Measurements from ENCODE around the gene TIPARP. TPM values are rescaled to one million over a fixed set of nuclear protein-coding genes. Genes with fewer than 3 reads are reported as not detected.
"Not testable (repeated sequence)": the region's sequence is repeated elsewhere in the genome, so short reads cannot be mapped to it uniquely, and the experiment has no call there.

The TIPARP gene
- total RNA-seq, 1 donor from 2014 or later, result 40.6 TPM

- TF ChIP-seq CTCF (conservative IDR thresholded peaks at IDR 0.05; ENCODE audit: low read depth, low read length), result no peak
- no peak for DNase-seq (ENCODE audit: low read depth)
- H3K4me3 ChIP-seq (ENCODE audit: low read depth, low read length), result no peak overlapping the region
Measured at GRCh38 chr3:156728267-156728985, 54.0 kb downstream of the TIPARP start.

- TF ChIP-seq CTCF (conservative IDR thresholded peaks at IDR 0.05; ENCODE audit: low read depth, low read length), result no peak
- no peak for DNase-seq (ENCODE audit: low read depth)
- H3K4me3 ChIP-seq (ENCODE audit: low read depth, low read length), result no peak overlapping the region
Measured at GRCh38 chr3:156729460-156730179, 55.2 kb downstream of the TIPARP start.

- TF ChIP-seq CTCF (conservative IDR thresholded peaks at IDR 0.05; ENCODE audit: low read depth, low read length), result no peak
- no peak overlapping the region for H3K4me3 ChIP-seq (ENCODE audit: low read depth, low read length)
- DNase-seq (ENCODE audit: low read depth), result no peak
Measured at GRCh38 chr3:156731813-156732212, 57.4 kb downstream of the TIPARP start.

DNA sequence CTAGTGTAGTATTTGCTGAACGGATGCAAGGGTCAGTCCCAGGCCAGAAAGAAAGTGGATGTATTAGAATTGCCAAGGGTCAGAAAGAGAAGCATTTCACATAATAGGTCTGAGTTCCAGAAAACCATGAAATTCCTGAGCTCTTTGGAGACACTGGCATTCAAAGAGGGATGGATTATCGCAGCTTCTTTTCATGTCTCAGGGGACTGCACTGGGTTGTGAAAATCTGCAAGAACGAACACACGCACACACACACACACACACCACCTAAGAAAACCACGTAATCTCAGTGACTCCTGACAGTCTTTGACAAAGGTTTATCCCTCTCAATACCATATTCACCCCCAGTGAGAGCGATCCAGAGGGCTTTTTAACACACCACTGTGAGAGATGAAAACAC lies 57.9 kb downstream of the TIPARP start:
- DNase-seq (ENCODE audit: low read depth), result no peak
- TF ChIP-seq CTCF (conservative IDR thresholded peaks at IDR 0.05; ENCODE audit: low read depth, low read length), result no peak
- H3K4me3 ChIP-seq (ENCODE audit: low read depth, low read length), result no peak overlapping the region

DNA sequence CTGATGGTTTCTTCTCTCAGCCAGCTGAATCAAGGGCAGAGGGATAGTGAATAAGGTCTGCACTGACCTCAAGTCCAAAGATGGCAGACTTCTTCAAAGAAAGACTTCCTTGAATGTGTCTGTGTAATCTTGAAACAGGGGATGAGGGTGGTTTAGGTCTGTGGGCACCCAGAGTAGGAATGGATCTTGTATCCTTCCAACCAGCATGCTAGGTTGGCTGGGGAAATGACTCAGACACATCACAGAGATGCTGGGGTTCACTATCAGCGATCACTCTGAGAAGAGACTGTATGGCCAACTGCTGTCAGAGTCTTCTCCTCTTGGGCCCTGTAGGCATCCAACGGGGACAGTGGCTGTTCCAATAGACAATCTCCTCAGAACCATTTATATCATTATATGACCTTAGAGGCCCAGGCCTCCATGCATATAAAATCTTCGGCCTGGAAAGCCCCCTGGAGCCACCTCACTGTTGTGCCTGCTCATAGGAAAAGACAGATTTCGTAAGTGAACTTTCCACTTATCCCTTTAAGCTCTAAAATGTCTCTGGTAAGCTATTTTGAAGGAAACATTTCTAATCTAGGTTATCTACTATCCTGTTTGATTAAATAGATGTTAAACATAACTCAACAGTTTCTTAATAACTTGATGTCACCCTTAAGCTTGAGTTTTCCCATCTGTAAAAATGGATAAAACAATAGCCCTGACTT lies 58.5 kb downstream of the TIPARP start:
- DNase-seq (ENCODE audit: low read depth), result no peak
- H3K4me3 ChIP-seq (ENCODE audit: low read depth, low read length), result no peak overlapping the region
- no peak for TF ChIP-seq CTCF (conservative IDR thresholded peaks at IDR 0.05; ENCODE audit: low read depth, low read length)

DNA sequence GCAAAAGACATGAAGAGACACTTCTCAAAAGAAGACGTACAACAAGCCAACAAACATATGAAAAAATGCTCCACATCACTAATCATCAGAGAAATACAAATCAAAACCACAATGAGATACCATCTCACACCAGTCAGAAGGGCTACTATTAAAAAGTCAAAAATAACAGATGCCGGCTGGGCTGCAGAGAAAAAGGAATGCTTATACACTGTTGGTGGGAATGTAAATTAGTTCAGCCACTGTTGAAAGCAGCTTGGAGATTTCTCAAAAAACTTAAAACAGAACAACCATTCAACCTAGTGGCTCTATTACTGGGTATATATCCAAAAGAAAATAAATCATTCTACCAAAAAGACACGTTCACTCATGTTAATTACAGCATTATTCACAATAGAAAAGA lies 60.3 kb downstream of the TIPARP start:
- DNase-seq (ENCODE audit: low read depth); H3K4me3 ChIP-seq (ENCODE audit: low read depth, low read length): not testable (repeated sequence)

DNA sequence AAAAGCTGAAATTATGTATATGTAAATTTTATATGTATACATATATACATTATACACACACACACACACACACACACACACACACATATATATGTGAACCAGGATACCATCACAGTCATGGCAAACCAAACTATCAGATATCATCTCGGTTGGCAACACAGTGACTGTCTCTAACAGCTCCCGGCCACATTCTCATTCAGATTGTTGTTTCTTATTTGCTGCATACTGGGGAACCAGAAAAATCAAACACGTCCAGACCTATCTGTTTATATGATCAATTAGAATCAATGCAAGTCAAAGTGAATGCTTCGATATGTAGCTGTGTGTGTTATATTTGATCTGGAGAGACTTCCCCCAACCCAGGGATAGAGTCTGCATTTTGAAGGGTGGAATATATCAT lies 61.1 kb downstream of the TIPARP start:
- no peak overlapping the region for H3K4me3 ChIP-seq (ENCODE audit: low read depth, low read length)
- DNase-seq (ENCODE audit: low read depth), result no peak
- TF ChIP-seq CTCF (conservative IDR thresholded peaks at IDR 0.05; ENCODE audit: low read depth, low read length), result no peak

DNA sequence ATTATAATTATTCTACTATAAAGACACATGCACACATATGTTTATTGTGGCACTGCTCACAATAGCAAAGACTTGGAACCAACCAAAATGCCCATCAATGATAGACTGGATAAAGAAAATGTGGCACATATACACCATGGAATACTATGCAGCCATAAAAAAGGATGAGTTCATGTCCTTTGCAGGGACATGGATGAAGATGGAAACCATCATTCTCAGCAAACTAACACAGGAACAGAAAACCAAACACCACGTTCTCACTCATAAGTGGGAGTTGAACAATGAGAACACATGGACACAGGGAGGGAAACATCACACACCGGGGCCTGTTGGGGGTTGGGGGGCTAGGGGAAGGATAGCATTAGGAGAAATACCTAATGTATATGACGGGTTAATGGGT lies 62.7 kb downstream of the TIPARP start:
- H3K4me3 ChIP-seq (ENCODE audit: low read depth, low read length); DNase-seq (ENCODE audit: low read depth): not testable (repeated sequence)

Measured in epithelial cell of proximal tubule (primary cell).